IMR-90 (cell line): ENCODE results near the gene EID1.

Source experiments
- CTCF ChIP-seq: conservative IDR thresholded peaks from 2 replicates; pipeline ENCODE4 v1.5.1; 2012; ENCODE audit warnings: mild to moderate bottlenecking, low read depth, low read length, improper control_type of control experiment
- ELK1 ChIP-seq: fragments of 150-350 bp; IDR thresholded peaks from 2 replicates; pipeline ENCODE4 v1.6.1; 2016; ENCODE audit warnings: low read depth, mild to moderate bottlenecking, low read length, moderate library complexity, borderline replicate concordance

GRCh38 chr15:48922046-48922445 is 44.1 kb downstream of the EID1 start:
- TF ChIP-seq CTCF (no peak), ELK1 (no peak)
